K562 (cell line): ENCODE data around the gene SH2D3A. TPM values are rescaled to one million over a fixed set of nuclear protein-coding genes. Genes with fewer than 3 reads are reported as not detected.

Experiments used
- CEBPB ChIP-seq: fragments of 450-650 bp; IDR thresholded peaks from 2 replicates; pipeline ENCODE4 v1.6.1; 2016; ENCODE audit warnings: missing genetic modification characterization, missing compliant biosample characterization
- DDX20 ChIP-seq: fragments of 450-650 bp; IDR thresholded peaks from 2 replicates; pipeline ENCODE4 v1.6.1; 2016; ENCODE audit warnings: missing genetic modification characterization, low read depth, mild to moderate bottlenecking, missing compliant biosample characterization, moderate library complexity
- GABPB1 ChIP-seq: sonication (generic); formaldehyde crosslinking; IDR thresholded peaks from 2 replicates; pipeline ENCODE4 v1.8.0; 2022; ENCODE audit warnings: mild to moderate bottlenecking, missing genetic modification reagents
- ILK ChIP-seq: fragments of 450-650 bp; IDR thresholded peaks from 2 replicates; pipeline ENCODE4 v1.6.1; 2016; ENCODE audit warnings: missing genetic modification characterization, low read depth, mild to moderate bottlenecking, missing compliant biosample characterization, moderate library complexity, borderline replicate concordance
- L3MBTL2 ChIP-seq: fragments of 450-650 bp; IDR thresholded peaks from 2 replicates; pipeline ENCODE4 v1.6.1; 2016; ENCODE audit warnings: mild to moderate bottlenecking, moderate library complexity
- LARP7 ChIP-seq: fragments of 450-650 bp; IDR thresholded peaks from 2 replicates; pipeline ENCODE4 v1.6.1; 2016
- MECOM ChIP-seq: fragments of 250-450 bp; sonication (Bioruptor Pico); IDR thresholded peaks from 2 replicates; pipeline ENCODE4 v1.8.0; 2022; ENCODE audit warnings: inconsistent platforms
- PHF8 ChIP-seq: fragments of 200-600 bp; sonication (generic); IDR thresholded peaks from 2 replicates; pipeline ENCODE4 v1.6.1; 2012; ENCODE audit warnings: mixed run types, mild to moderate bottlenecking, inconsistent platforms, low read length, moderate library complexity, borderline replicate concordance
- RAD21 ChIP-seq, 2 experiments: fragments of 250-450 bp in 1 of 2; fragments of 450-650 bp in 1 of 2; sonication (Bioruptor Pico) in 1 of 2; formaldehyde crosslinking in 1 of 2; IDR thresholded peaks in 1 of 2; conservative IDR thresholded peaks in 1 of 2; 2 replicates each; pipeline versions ENCODE4 v1.4.0 to v1.8.0; 2020 to 2022; ENCODE audit warnings: mild to moderate bottlenecking in 2 of 2, moderate library complexity in 1 of 2
- RB1 ChIP-seq: fragments of 450-650 bp; IDR thresholded peaks from 2 replicates; pipeline ENCODE4 v1.6.1; 2017; ENCODE audit warnings: low read depth, mild to moderate bottlenecking
- REST ChIP-seq, 2 experiments: fragments of 450-650 bp; formaldehyde crosslinking in 1 of 2; IDR thresholded peaks; 2 replicates each; pipeline versions ENCODE4 v1.4.0 to v1.6.1; 2014 to 2020; ENCODE audit warnings: mild to moderate bottlenecking in 2 of 2, borderline replicate concordance in 1 of 2, low read depth in 1 of 2
- SUPT5H ChIP-seq: fragments of 450-650 bp; IDR thresholded peaks from 2 replicates; pipeline ENCODE4 v1.6.1; 2016
- TEAD4 ChIP-seq, 2 experiments: sonication (generic) in 1 of 2; formaldehyde crosslinking in 1 of 2; IDR thresholded peaks; 2 replicates each; pipeline versions ENCODE4 v1.6.1 to v1.8.0; 2012 to 2022; ENCODE audit warnings: borderline replicate concordance in 1 of 2, inconsistent platforms in 1 of 2, low read length in 1 of 2, mild to moderate bottlenecking in 1 of 2, missing genetic modification reagents in 1 of 2
- TFAP4 ChIP-seq: sonication (generic); formaldehyde crosslinking; IDR thresholded peaks from 2 replicates; pipeline ENCODE4 v1.8.0; 2022; ENCODE audit warnings: missing genetic modification reagents, mild to moderate bottlenecking, moderate library complexity, borderline replicate concordance
- THRAP3 ChIP-seq: fragments of 450-650 bp; IDR thresholded peaks from 2 replicates; pipeline ENCODE4 v1.6.1; 2016; ENCODE audit warnings: mild to moderate bottlenecking, inconsistent platforms, borderline replicate concordance
- ZBTB7A ChIP-seq: IDR thresholded peaks from 2 replicates; pipeline ENCODE4 v1.6.1; 2011; ENCODE audit warnings: low read depth, mild to moderate bottlenecking, low read length, moderate library complexity, borderline replicate concordance; ENCODE audit not compliant: control insufficient read depth
- ZFX ChIP-seq: sonication (generic); formaldehyde crosslinking; IDR thresholded peaks from 2 replicates; pipeline ENCODE4 v1.8.0; 2022; ENCODE audit warnings: mild to moderate bottlenecking, missing genetic modification reagents, moderate library complexity
- ZNF232 ChIP-seq: sonication (generic); formaldehyde crosslinking; IDR thresholded peaks from 2 replicates; pipeline ENCODE4 v1.8.0; 2022; ENCODE audit warnings: mild to moderate bottlenecking, missing genetic modification reagents
- polyA plus RNA-seq, 8 experiments: library from polyadenylated mRNA; depleted of rRNA in 4 of 8; stranded (reverse) in 5 of 8; unstranded in 3 of 8; fragments of >200 nt; fragmentation: Nextera tagmentation in 2 of 8; fragmentation: Illumina TruSeq in 1 of 8; extraction: Ambion mirVana in 2 of 8; extraction: Trizol in 1 of 8; gene quantifications; 2 replicates each; pipeline versions ENCODE4 v1.2.1 to v1.2.3, GENCODE V29; 2011 to 2014; ENCODE audit warnings: inconsistent platforms in 1 of 8, missing spikeins in 1 of 8
- total RNA-seq, 7 experiments: library from RNA; depleted of rRNA in 6 of 7; stranded (reverse); fragments of >200 nt in 6 of 7; fragmentation: Illumina TruSeq in 2 of 7; extraction: Trizol in 2 of 7; gene quantifications; 2 replicates each; pipeline versions ENCODE4 v1.2.1 to v1.2.3, GENCODE V29; 2011 to 2021; ENCODE audit warnings: low replicate concordance in 1 of 7

Gene SH2D3A
- total and polyA plus RNA-seq, 9 of the 15 experiments (the other 6 are each of a cell fraction or from before 2014, with no cell fraction given), result 0.75 to 26.3 (median 8.9) TPM

GRCh38 chr19:6736169-6736916 is 30.9 kb downstream of the SH2D3A start (continued):
- TF ChIP-seq REST (IDR thresholded peaks at IDR 0.05; ENCODE audit: borderline replicate concordance), result peak; percentile 71; the same call in 1 of the 2 replicates
- TF ChIP-seq REST (CRISPR knock-in tag; IDR thresholded peaks at IDR 0.05; ENCODE audit: low read depth), result no peak
- TF ChIP-seq SUPT5H, result peak; percentile 67; the same call in 1 of the 2 replicates
- peak; percentile 47; the same call in 1 of the 2 replicates for TF ChIP-seq PHF8
- TF ChIP-seq ZFX (CRISPR knock-in tag), result peak; percentile 73
- peak; percentile 8; the same call in 1 of the 2 replicates for TF ChIP-seq TEAD4 (IDR thresholded peaks at IDR 0.05; ENCODE audit: low read length)
- no peak for TF ChIP-seq TEAD4 (CRISPR knock-in tag; IDR thresholded peaks at IDR 0.05; ENCODE audit: borderline replicate concordance)
- peak; percentile 42 to 54 for TF ChIP-seq RAD21 (CRISPR knock-in tag; conservative IDR thresholded peaks at IDR 0.05 in 1 of 2, IDR thresholded peaks at IDR 0.05 in 1 of 2)
- peak; percentile 79 for TF ChIP-seq L3MBTL2
- TF ChIP-seq MECOM (CRISPR knock-in tag), result no peak
- TF ChIP-seq CEBPB (tag), result peak; percentile 81
- peak; percentile 49; the same call in 1 of the 2 replicates for TF ChIP-seq RB1
- TF ChIP-seq LARP7, result no peak
- TF ChIP-seq TFAP4 (CRISPR knock-in tag), result peak; percentile 98
- no peak for TF ChIP-seq THRAP3
- TF ChIP-seq ZNF232 (CRISPR knock-in tag), result peak; percentile 19; the same call in 1 of the 2 replicates
- peak; percentile 72 for TF ChIP-seq ZBTB7A
- no peak for TF ChIP-seq DDX20 (tag)
- peak; percentile 51 for TF ChIP-seq GABPB1 (CRISPR knock-in tag)
- no peak for TF ChIP-seq ILK
